ENCODE measurements around the gene POU2F1.

DNA sequence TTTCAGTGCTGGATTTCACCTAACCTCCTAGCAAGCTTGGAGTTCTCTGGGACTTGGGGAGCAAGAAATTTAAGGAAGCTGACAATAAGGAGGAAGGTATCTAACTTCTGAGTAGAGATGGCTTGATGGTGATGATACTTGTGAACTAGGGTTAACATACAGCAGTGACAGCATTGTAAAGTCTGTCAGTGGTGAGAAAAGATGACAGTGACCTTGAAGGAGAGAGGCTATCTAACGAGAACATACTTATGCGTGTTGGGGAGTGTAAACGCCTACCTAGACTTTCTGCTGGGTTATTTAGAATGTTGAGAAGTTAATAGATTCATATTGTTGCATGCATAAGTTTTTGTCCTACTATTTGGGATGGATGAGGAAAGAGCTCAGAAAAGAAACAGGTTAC, 16.3 kb downstream of the POU2F1 start:
- no peak for TF ChIP-seq CTCF (IDR thresholded peaks at IDR 0.05)
- TF ChIP-seq POLR2A (IDR thresholded peaks at IDR 0.05) = no peak

All from Peyer's patch (tissue), 4 donors.